Measurements from ENCODE around the gene TMEM229B.

TMEM229B gene

GRCh38 chr14:67469954-67470353, 18.6 kb downstream of the TMEM229B start:
- Histone ChIP-seq H3K4me3 (ENCODE audit: low read length in 2 of 2) (no peak overlapping the region), H3K14ac (ENCODE audit: low read length) (no peak overlapping the region), H3K36me3 (replicated peaks in 1 of 2; ENCODE audit: control insufficient read depth in 2 of 2, insufficient read depth in 2 of 2, low read length in 2 of 2) (no peaks in the 10 kb centered on the region), H4K91ac (ENCODE audit: low read depth, low read length, poor library complexity) (no peak overlapping the region), H3K23ac (ENCODE audit: low read depth, low read length, poor library complexity) (no peak overlapping the region), H2BK5ac (ENCODE audit: low read length) (no peak overlapping the region), H2BK12ac (ENCODE audit: low read length) (no peak overlapping the region), H2BK120ac (ENCODE audit: low read depth, low read length) (no peak overlapping the region), H3K4me1 (ENCODE audit: control insufficient read depth in 2 of 2, insufficient read depth in 1 of 2, low read depth in 1 of 2, low read length in 2 of 2) (no peaks in the 10 kb centered on the region), H4K8ac (ENCODE audit: low read depth, low read length) (no peak overlapping the region), H3K27me3 (ENCODE audit: control insufficient read depth in 3 of 3, insufficient read depth in 3 of 3, low read depth in 1 of 3, low read length in 3 of 3) (peaks cover 0 to 13% (median 0%) of the 10 kb centered on the region in 3 experiments), H2AFZ (ENCODE audit: low read length) (no peak overlapping the region), H2AK5ac (ENCODE audit: low read depth, low read length) (no peak overlapping the region), H3K4ac (ENCODE audit: low read length) (no peak overlapping the region), H3K9ac (ENCODE audit: low read depth, low read length, poor library complexity) (no peak overlapping the region), H3K18ac (ENCODE audit: low read length) (no peak overlapping the region), H3K79me1 (ENCODE audit: low read depth, low read length) (no peaks in the 10 kb centered on the region), H3K9me3 (replicated peaks in 1 of 2; ENCODE audit: control insufficient read depth in 2 of 2, insufficient read depth in 1 of 2, low read depth in 1 of 2, low read length in 2 of 2) (no peaks in the 10 kb centered on the region), H2BK15ac (ENCODE audit: low read length) (no peak overlapping the region), H3K27ac (replicated peaks; ENCODE audit: low read length) (no peak overlapping the region), H3K4me2 (ENCODE audit: insufficient read depth, low read length, poor library complexity, severe bottlenecking) (no peak overlapping the region)
- no CpG with 5 or more reads among the region's 3 CpGs for WGBS, 2 donors (ENCODE audit: extremely low coverage in 2 of 2, insufficient read length in 2 of 2, insufficient replicate concordance in 1 of 2)
- no peak for DNase-seq (ENCODE audit: low spot score)

- Histone ChIP-seq H3K23ac (ENCODE audit: low read depth, low read length, poor library complexity) (no peak overlapping the region), H3K14ac (ENCODE audit: low read length) (no peak overlapping the region), H2BK5ac (ENCODE audit: low read length) (no peak overlapping the region), H3K4me3 (ENCODE audit: low read length in 2 of 2) (no peak overlapping the region), H3K27ac (replicated peaks; ENCODE audit: low read length) (no peak overlapping the region), H3K4ac (ENCODE audit: low read length) (no peak overlapping the region), H3K27me3 (ENCODE audit: control insufficient read depth in 3 of 3, insufficient read depth in 3 of 3, low read depth in 1 of 3, low read length in 3 of 3) (peaks cover 0 to 13% (median 0%) of the 10 kb centered on the region in 3 experiments), H4K8ac (ENCODE audit: low read depth, low read length) (no peak overlapping the region), H4K91ac (ENCODE audit: low read depth, low read length, poor library complexity) (no peak overlapping the region), H3K9me3 (replicated peaks in 1 of 2; ENCODE audit: control insufficient read depth in 2 of 2, insufficient read depth in 1 of 2, low read depth in 1 of 2, low read length in 2 of 2) (no peaks in the 10 kb centered on the region), H3K4me2 (ENCODE audit: insufficient read depth, low read length, poor library complexity, severe bottlenecking) (no peak overlapping the region), H2AK5ac (ENCODE audit: low read depth, low read length) (no peak overlapping the region), H2AFZ (ENCODE audit: low read length) (no peak overlapping the region), H3K36me3 (replicated peaks in 1 of 2; ENCODE audit: control insufficient read depth in 2 of 2, insufficient read depth in 2 of 2, low read length in 2 of 2) (no peaks in the 10 kb centered on the region), H3K9ac (ENCODE audit: low read depth, low read length, poor library complexity) (no peak overlapping the region), H2BK12ac (ENCODE audit: low read length) (no peak overlapping the region), H3K18ac (ENCODE audit: low read length) (no peak overlapping the region), H3K79me1 (ENCODE audit: low read depth, low read length) (no peaks in the 10 kb centered on the region), H3K4me1 (ENCODE audit: control insufficient read depth in 2 of 2, insufficient read depth in 1 of 2, low read depth in 1 of 2, low read length in 2 of 2) (peaks cover 0 to 2% of the 10 kb centered on the region in 2 donors), H2BK120ac (ENCODE audit: low read depth, low read length) (no peak overlapping the region), H2BK15ac (ENCODE audit: low read length) (no peak overlapping the region)
- DNase-seq (ENCODE audit: low spot score): no peak
- no CpG with 5 or more reads among the region's 6 CpGs for WGBS, 2 donors (ENCODE audit: extremely low coverage in 2 of 2, insufficient read length in 2 of 2, insufficient replicate concordance in 1 of 2)
Measured at GRCh38 chr14:67468378-67468730, 20.2 kb downstream of the TMEM229B start.

GRCh38 chr14:67467134-67467533, 21.4 kb downstream of the TMEM229B start:
- no peak overlapping the region for H4K8ac ChIP-seq (ENCODE audit: low read depth, low read length)
- H4K91ac ChIP-seq (ENCODE audit: low read depth, low read length, poor library complexity): no peak overlapping the region
- H3K18ac ChIP-seq (ENCODE audit: low read length): no peak overlapping the region
- no peak overlapping the region for H3K4me3 ChIP-seq (ENCODE audit: low read length in 2 of 2)
- peaks cover 0 to 11% (median 0%) of the 10 kb centered on the region in 3 experiments for H3K27me3 ChIP-seq (ENCODE audit: control insufficient read depth in 3 of 3, insufficient read depth in 3 of 3, low read depth in 1 of 3, low read length in 3 of 3)
- no peak overlapping the region for H3K4ac ChIP-seq (ENCODE audit: low read length)
- no peak overlapping the region for H2AK5ac ChIP-seq (ENCODE audit: low read depth, low read length)
- H3K9ac ChIP-seq (ENCODE audit: low read depth, low read length, poor library complexity): no peak overlapping the region
- DNase-seq (ENCODE audit: low spot score): no peak
- H3K9me3 ChIP-seq (replicated peaks in 1 of 2; ENCODE audit: control insufficient read depth in 2 of 2, insufficient read depth in 1 of 2, low read depth in 1 of 2, low read length in 2 of 2): no peaks in the 10 kb centered on the region
- H3K14ac ChIP-seq (ENCODE audit: low read length): no peak overlapping the region
- H3K4me1 ChIP-seq (ENCODE audit: control insufficient read depth in 2 of 2, insufficient read depth in 1 of 2, low read depth in 1 of 2, low read length in 2 of 2): peaks cover 0 to 2% of the 10 kb centered on the region in 2 donors
- H2BK12ac ChIP-seq (ENCODE audit: low read length): no peak overlapping the region
- no peak overlapping the region for H3K4me2 ChIP-seq (ENCODE audit: insufficient read depth, low read length, poor library complexity, severe bottlenecking)
- H3K27ac ChIP-seq (replicated peaks; ENCODE audit: low read length): no peak overlapping the region
- H3K79me1 ChIP-seq (ENCODE audit: low read depth, low read length): no peaks in the 10 kb centered on the region
- H3K23ac ChIP-seq (ENCODE audit: low read depth, low read length, poor library complexity): no peak overlapping the region
- no peak overlapping the region for H2BK120ac ChIP-seq (ENCODE audit: low read depth, low read length)
- no peak overlapping the region for H2AFZ ChIP-seq (ENCODE audit: low read length)
- WGBS, 2 donors (ENCODE audit: extremely low coverage in 2 of 2, insufficient read length in 2 of 2, insufficient replicate concordance in 1 of 2): no CpG with 5 or more reads among the region's 1 CpG
- no peak overlapping the region for H2BK5ac ChIP-seq (ENCODE audit: low read length)
- H2BK15ac ChIP-seq (ENCODE audit: low read length): no peak overlapping the region
- no peaks in the 10 kb centered on the region for H3K36me3 ChIP-seq (replicated peaks in 1 of 2; ENCODE audit: control insufficient read depth in 2 of 2, insufficient read depth in 2 of 2, low read length in 2 of 2)

- Histone ChIP-seq H3K27me3 (ENCODE audit: control insufficient read depth in 3 of 3, insufficient read depth in 3 of 3, low read depth in 1 of 3, low read length in 3 of 3) (peaks cover 0 to 14% (median 0%) of the 10 kb centered on the region in 3 experiments), H4K8ac (ENCODE audit: low read depth, low read length) (no peak overlapping the region), H2BK15ac (ENCODE audit: low read length) (no peak overlapping the region), H3K27ac (replicated peaks; ENCODE audit: low read length) (no peak overlapping the region), H2AK5ac (ENCODE audit: low read depth, low read length) (no peak overlapping the region), H3K4me2 (ENCODE audit: insufficient read depth, low read length, poor library complexity, severe bottlenecking) (no peak overlapping the region), H3K36me3 (replicated peaks in 1 of 2; ENCODE audit: control insufficient read depth in 2 of 2, insufficient read depth in 2 of 2, low read length in 2 of 2) (no peaks in the 10 kb centered on the region), H3K4me3 (ENCODE audit: low read length in 2 of 2) (no peak overlapping the region), H2BK5ac (ENCODE audit: low read length) (no peak overlapping the region), H3K23ac (ENCODE audit: low read depth, low read length, poor library complexity) (no peak overlapping the region), H3K18ac (ENCODE audit: low read length) (no peak overlapping the region), H3K4ac (ENCODE audit: low read length) (no peak overlapping the region), H2BK120ac (ENCODE audit: low read depth, low read length) (no peak overlapping the region), H3K9ac (ENCODE audit: low read depth, low read length, poor library complexity) (no peak overlapping the region), H4K91ac (ENCODE audit: low read depth, low read length, poor library complexity) (no peak overlapping the region), H2AFZ (ENCODE audit: low read length) (no peak overlapping the region), H2BK12ac (ENCODE audit: low read length) (no peak overlapping the region), H3K4me1 (ENCODE audit: control insufficient read depth in 2 of 2, insufficient read depth in 1 of 2, low read depth in 1 of 2, low read length in 2 of 2) (peaks cover 0 to 2% of the 10 kb centered on the region in 2 donors), H3K14ac (ENCODE audit: low read length) (peak overlapping the region; percentile 40), H3K9me3 (replicated peaks in 1 of 2; ENCODE audit: control insufficient read depth in 2 of 2, insufficient read depth in 1 of 2, low read depth in 1 of 2, low read length in 2 of 2) (no peaks in the 10 kb centered on the region), H3K79me1 (ENCODE audit: low read depth, low read length) (no peaks in the 10 kb centered on the region)
- no peak for DNase-seq (ENCODE audit: low spot score)
- no CpG with 5 or more reads among the region's 8 CpGs for WGBS, 2 donors (ENCODE audit: extremely low coverage in 2 of 2, insufficient read length in 2 of 2, insufficient replicate concordance in 1 of 2)
Measured at GRCh38 chr14:67464879-67465278, 23.6 kb downstream of the TMEM229B start.
